Measurements from ENCODE around the gene RPS5. TPM values are rescaled to one million over a fixed set of nuclear protein-coding genes. Genes with fewer than 3 reads are reported as not detected.
A peak's percentile ranks its signal among the peaks of the same experiment; 100 is the strongest.
"Not testable (repeated sequence)": the region's sequence is repeated elsewhere in the genome, so short reads cannot be mapped to it uniquely, and the experiment has no call there.

Gene RPS5
- total RNA-seq, 1 donor from 2014 or later = 1,982 TPM

DNA sequence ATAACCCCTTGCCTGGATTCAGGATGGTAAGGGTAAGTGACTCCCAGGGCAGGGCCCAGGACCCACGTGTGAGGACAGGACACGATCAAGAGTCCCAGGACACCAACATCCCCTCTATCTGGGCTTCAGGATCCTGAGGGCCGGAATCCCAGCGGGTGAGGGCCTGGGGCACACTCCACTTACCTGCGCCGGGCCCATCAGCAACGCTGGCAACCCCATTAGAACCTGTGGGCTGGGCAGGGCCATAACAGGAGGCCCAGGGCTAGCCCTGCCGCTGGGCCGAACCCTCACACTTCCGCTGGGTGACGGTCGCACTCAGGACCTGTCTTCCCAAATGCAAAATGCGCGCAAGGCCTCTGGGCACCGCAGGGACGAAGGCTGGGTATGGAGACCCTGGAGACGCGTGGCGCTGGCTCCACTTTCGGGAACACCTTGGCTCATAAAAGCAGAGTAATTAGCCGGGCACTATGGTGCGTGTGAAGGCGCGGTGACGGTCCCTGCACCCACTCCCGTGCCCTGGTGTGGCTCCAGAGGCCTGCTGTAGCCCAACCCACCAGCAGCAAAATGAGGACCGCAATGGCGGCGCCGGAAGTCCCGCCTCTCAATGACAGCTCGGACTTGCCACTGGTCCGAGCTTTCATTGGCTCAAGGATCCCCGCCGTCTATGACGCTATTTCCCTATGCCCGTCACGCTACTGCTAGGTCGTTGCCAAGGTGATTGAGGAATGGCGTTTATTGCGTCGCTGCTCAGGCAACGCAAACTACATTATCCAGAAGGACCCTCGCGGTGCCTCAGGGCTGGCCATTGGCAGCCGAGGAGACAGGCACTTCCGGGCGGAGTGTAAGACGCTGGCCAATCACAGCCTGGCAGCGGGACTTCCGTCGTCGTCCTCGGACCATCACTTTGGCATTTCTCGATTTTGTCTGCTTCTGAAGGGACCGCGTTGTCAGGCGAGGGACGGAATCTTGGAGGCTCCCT, 52.8 kb downstream of the RPS5 start, which contains the start of gene ZNF132:
ZNF132 (minus strand) TSS at position 578 of the 979 bp plus-strand sequence; CDS start at position 246, 332 bp downstream.
- peaks cover 51% of the 10 kb centered on the region for H3K36me3 Mint-ChIP-seq (ENCODE audit: low read depth)

DNA sequence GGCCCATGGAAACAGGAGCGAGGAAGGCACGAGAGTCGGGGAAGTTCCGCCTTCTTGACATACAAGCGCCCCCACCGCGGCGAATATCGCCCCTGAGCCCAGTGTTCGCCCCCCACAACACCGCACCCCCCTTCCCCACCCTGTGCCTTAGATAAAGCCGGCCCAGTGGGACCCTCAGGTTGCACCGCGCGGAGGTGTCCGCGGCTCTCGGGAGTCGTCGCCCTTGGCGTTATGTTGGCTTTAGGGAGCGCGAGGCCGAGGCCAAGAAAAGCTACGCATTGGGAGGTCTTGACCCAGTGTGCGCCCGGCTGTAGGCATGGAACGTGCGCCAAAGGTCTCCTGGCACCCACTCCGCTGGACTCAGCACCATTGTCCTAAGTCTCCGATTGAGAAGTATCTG, 53.5 kb downstream of the RPS5 start:
- H3K27me3 Mint-ChIP-seq = peaks cover 4% of the 10 kb centered on the region
- intact Hi-C loops (cut with micrococcal nuclease) = loop anchor here (1.0 to 2.0 kb wide), 14 partner anchors 11 to 135 kb away; partner anchors contain the start of genes ERVK3-1, MZF1, RPS5 and ZBTB45
- POLR2A ChIA-PET = interaction anchor here (0.6 to 2.2 kb wide), 15 partner anchors 11 to 694 kb away, joined by 3 to 19 read pairs (median 4); partner anchors contain the start of genes UBE2M, ZNF324B, ZNF497 and ZNF584
- CTCF ChIA-PET = interaction anchor here (1.2 kb wide), 1 partner anchor 80 kb away, joined by 4 read pairs; the partner anchor contains the start of gene ZBTB45
- H3K4me1 Mint-ChIP-seq = peaks cover 20% of the 10 kb centered on the region
- DNase-seq (no peak), ATAC-seq (ENCODE audit: low read depth) (no peak)
- H3K36me3 Mint-ChIP-seq (ENCODE audit: low read depth) = peaks cover 44% of the 10 kb centered on the region
- TF ChIP-seq, protein P1, sequence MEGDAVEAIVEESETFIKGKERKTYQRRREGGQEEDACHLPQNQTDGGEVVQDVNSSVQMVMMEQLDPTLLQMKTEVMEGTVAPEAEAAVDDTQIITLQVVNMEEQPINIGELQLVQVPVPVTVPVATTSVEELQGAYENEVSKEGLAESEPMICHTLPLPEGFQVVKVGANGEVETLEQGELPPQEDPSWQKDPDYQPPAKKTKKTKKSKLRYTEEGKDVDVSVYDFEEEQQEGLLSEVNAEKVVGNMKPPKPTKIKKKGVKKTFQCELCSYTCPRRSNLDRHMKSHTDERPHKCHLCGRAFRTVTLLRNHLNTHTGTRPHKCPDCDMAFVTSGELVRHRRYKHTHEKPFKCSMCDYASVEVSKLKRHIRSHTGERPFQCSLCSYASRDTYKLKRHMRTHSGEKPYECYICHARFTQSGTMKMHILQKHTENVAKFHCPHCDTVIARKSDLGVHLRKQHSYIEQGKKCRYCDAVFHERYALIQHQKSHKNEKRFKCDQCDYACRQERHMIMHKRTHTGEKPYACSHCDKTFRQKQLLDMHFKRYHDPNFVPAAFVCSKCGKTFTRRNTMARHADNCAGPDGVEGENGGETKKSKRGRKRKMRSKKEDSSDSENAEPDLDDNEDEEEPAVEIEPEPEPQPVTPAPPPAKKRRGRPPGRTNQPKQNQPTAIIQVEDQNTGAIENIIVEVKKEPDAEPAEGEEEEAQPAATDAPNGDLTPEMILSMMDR (IDR thresholded peaks at IDR 0.05) = no peak
- peak overlapping the region; percentile 97 for H3K27ac Mint-ChIP-seq
- peaks cover 38% of the 10 kb centered on the region for H3K9me3 Mint-ChIP-seq
- peak overlapping the region; percentile 96 for H3K4me3 Mint-ChIP-seq

More for the DNA sequence above, 52.8 kb downstream of the RPS5 start, which contains the start of gene ZNF132:
- ATAC-seq (ENCODE audit: low read depth) = peak; percentile 97
- H3K9me3 Mint-ChIP-seq = peaks cover 42% of the 10 kb centered on the region
- H3K27me3 Mint-ChIP-seq = peaks cover 4% of the 10 kb centered on the region
- intact Hi-C loops (cut with micrococcal nuclease) = loop anchor here (1.0 to 2.0 kb wide), 14 partner anchors 11 to 135 kb away; partner anchors contain the start of genes ERVK3-1, MZF1, RPS5 and ZBTB45
- H3K4me3 Mint-ChIP-seq = peak within 1 kb of the TSS; percentile 96
- DNase-seq = peak; percentile 88
- H3K4me1 Mint-ChIP-seq = peaks cover 20% of the 10 kb centered on the region
- ChIA-PET CTCF (interaction anchor here (1.2 kb wide), 1 partner anchor 81 kb away, joined by 4 read pairs; the partner anchor contains the start of gene ZBTB45), POLR2A (interaction anchor here (0.5 to 2.2 kb wide), 24 partner anchors 11 to 694 kb away, joined by 3 to 19 read pairs (median 4); partner anchors contain the start of genes CHMP2A, UBE2M, ZBTB45 and ZNF324B)
- TF ChIP-seq, protein P1 (IDR thresholded peaks at IDR 0.05) = no peak
- H3K27ac Mint-ChIP-seq = peak within 1 kb of the TSS; percentile 97

DNA sequence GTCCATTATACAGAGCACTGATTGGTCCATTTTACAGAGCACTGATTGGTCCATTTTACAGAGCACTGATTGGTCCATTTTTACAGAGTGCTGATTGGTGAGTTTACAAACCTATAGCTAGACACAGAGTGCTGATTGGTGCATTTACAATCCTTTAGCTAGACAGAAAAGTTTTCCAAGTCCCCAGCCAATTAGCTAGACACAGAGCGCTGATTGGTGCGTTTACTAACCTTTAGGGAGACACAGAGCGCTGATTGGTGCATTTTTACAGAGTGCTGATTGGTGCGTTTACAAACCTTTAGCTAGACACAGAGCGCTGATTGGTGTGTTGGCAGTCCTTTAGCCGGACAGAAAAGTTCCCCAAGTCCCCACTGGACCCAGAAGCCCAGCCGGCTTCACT, 55.9 kb downstream of the RPS5 start:
- not testable (repeated sequence) for H3K4me3 Mint-ChIP-seq

More for the DNA sequence above, 55.9 kb downstream of the RPS5 start:
- H3K4me1 Mint-ChIP-seq = peaks cover 19% of the 10 kb centered on the region
- H3K9me3 Mint-ChIP-seq = peaks cover 22% of the 10 kb centered on the region
- DNase-seq; ATAC-seq (ENCODE audit: low read depth); H3K27ac Mint-ChIP-seq; CTCF ChIA-PET; intact Hi-C loops (cut with micrococcal nuclease): not testable (repeated sequence)
- POLR2A ChIA-PET = interaction anchor here (0.6 to 1.2 kb wide), 2 partner anchors 34 to 94 kb away, joined by 3 to 4 read pairs; partner anchors contain the start of gene ZNF584
- H3K27me3 Mint-ChIP-seq = peaks cover 17% of the 10 kb centered on the region
- peaks cover 21% of the 10 kb centered on the region for H3K36me3 Mint-ChIP-seq (ENCODE audit: low read depth)

Other genes with a start within 250 kb of the RPS5 start
- 9.7 and 10.8 TPM in 2 replicates for gene ZNF329, start 236.5 kb upstream of the RPS5 start, total RNA-seq
- gene ZNF274, start 204.2 kb upstream of the RPS5 start, total RNA-seq = 47.2 and 50.3 TPM in 2 replicates
- 45.2 and 61.7 TPM in 2 replicates for gene ZNF544, start 158.4 kb upstream of the RPS5 start, total RNA-seq
- gene ZNF8, start 108.3 kb upstream of the RPS5 start, total RNA-seq = 4.7 and 5.3 TPM in 2 replicates
- gene ERVK3-1, start 81.9 kb upstream of the RPS5 start, total RNA-seq = 61.4 and 74.3 TPM in 2 replicates
- 4.7 and 4.8 TPM in 2 replicates for gene ZSCAN22, start 60.3 kb upstream of the RPS5 start, total RNA-seq
- 21.8 and 26.8 TPM in 2 replicates for gene A1BG, start 33.8 kb upstream of the RPS5 start, total RNA-seq
- gene ZNF497, start 24.5 kb upstream of the RPS5 start, total RNA-seq = 1.7 and 2.1 TPM in 2 replicates
- gene ZNF837, start 6.2 kb upstream of the RPS5 start, total RNA-seq = 3.1 and 3.5 TPM in 2 replicates
- gene RNF225, start 8.4 kb downstream of the RPS5 start, total RNA-seq = 0.44 TPM in 1 of 2 replicates, not detected in the other
- gene ZNF584, start 21.4 kb downstream of the RPS5 start, total RNA-seq = 8.6 and 9.6 TPM in 2 replicates
- 9.2 and 10.4 TPM in 2 replicates for gene ZNF132, start 52.9 kb downstream of the RPS5 start, total RNA-seq
- gene ZNF324B, start 64.4 kb downstream of the RPS5 start, total RNA-seq = 11.1 and 11.7 TPM in 2 replicates
- 11.8 and 13.1 TPM in 2 replicates for gene ZNF324, start 79.8 kb downstream of the RPS5 start, total RNA-seq
- gene ZNF446, start 89.1 kb downstream of the RPS5 start, total RNA-seq = 9.6 and 10.4 TPM in 2 replicates
- gene SLC27A5, start 124.7 kb downstream of the RPS5 start, total RNA-seq = 8.0 and 10.2 TPM in 2 replicates
- gene ZBTB45, start 132.5 kb downstream of the RPS5 start, total RNA-seq = 18.0 and 20.2 TPM in 2 replicates
- gene TRIM28, start 156.8 kb downstream of the RPS5 start, total RNA-seq = 380 and 407 TPM in 2 replicates
- 95.6 and 96.3 TPM in 2 replicates for gene CHMP2A, start 167.8 kb downstream of the RPS5 start, total RNA-seq
- gene UBE2M, start 171.3 kb downstream of the RPS5 start, total RNA-seq = 55.1 and 66.7 TPM in 2 replicates
- gene MZF1, start 186.1 kb downstream of the RPS5 start, total RNA-seq = 41.9 and 54.5 TPM in 2 replicates

All from activated B cell treated with CpG ODN at 0.5 μM for 24 hours (primary cell).